Mesenteric fat pad (tissue), 1 donor: ENCODE results near the gene NDRG2. TPM values are rescaled to one million over a fixed set of nuclear protein-coding genes. Genes with fewer than 3 reads are reported as not detected.

Experiments
- DNase-seq: peaks from one replicate; pipeline ENCODE4 v3.0.0-alpha.2; 2020; ENCODE audit warnings: low spot score
- long read RNA-seq: library from polyadenylated mRNA; unstranded; transcript quantifications from one replicate; pipeline ENCODE4 v2.0.0, GENCODE V29; 2020
- total RNA-seq: library from RNA; stranded (reverse); fragmentation: NEBNext Ultra II Directional; extraction: Animal tissue kit (Norgen Biotek cat#: 25700); gene quantifications from one replicate; pipeline ENCODE4 v1.2.1, GENCODE V29; 2021
- donor health status: DM: yes; HTN: yes; CAD: no.

The NDRG2 gene
- total RNA-seq = 120 TPM
- long read RNA-seq, transcript NDRG2-202 (17 exons, 2,122 nt) = minor isoform, 28 of 519 reads
- long read RNA-seq, transcript NDRG2-227 (15 exons, 1,980 nt) = minor isoform, 62 of 519 reads
- long read RNA-seq, transcript NDRG2-209 (17 exons, 2,079 nt) = major isoform, 100 of 519 reads
- long read RNA-seq, transcript NDRG2-208 (16 exons, 2,022 nt) = minor isoform, 36 of 519 reads
- long read RNA-seq, partial matches to known transcripts = 62 of 519 reads
- long read RNA-seq, other reads (novel, unspliced or antisense) = 152 of 519 reads

- no peak for DNase-seq
Measured at GRCh38 chr14:21024585-21025370, at the start of gene NDRG2. Gene NDRG2, minus strand, starts transcription at chr14:21025061. Its CDS starts 1,746 bp downstream, at chr14:21023315.

GRCh38 chr14:21073921-21074320 is 49.1 kb upstream of the NDRG2 start:
- peak; percentile 51 for DNase-seq

- peak; percentile 47 for DNase-seq
Measured at GRCh38 chr14:21072781-21073339, 48.0 kb upstream of the NDRG2 start.

- peak; percentile 49 for DNase-seq
Measured at GRCh38 chr14:21072031-21072473, 47.2 kb upstream of the NDRG2 start.

GRCh38 chr14:21071225-21072030 is 46.6 kb upstream of the NDRG2 start:
- DNase-seq = peak; percentile 92

GRCh38 chr14:21070610-21071224 is 45.9 kb upstream of the NDRG2 start:
- DNase-seq = peak; percentile 88

- DNase-seq = peak; percentile 90
Measured at GRCh38 chr14:21070083-21070609, 45.3 kb upstream of the NDRG2 start, which contains the start of gene ARHGEF40. Gene ARHGEF40, plus strand, starts transcription at chr14:21070304. Its CDS starts 93 bp downstream, at chr14:21070397.

GRCh38 chr14:21069388-21070082 is 44.7 kb upstream of the NDRG2 start:
- peak; percentile 78 for DNase-seq

- DNase-seq = peak; percentile 88
Measured at GRCh38 chr14:21068521-21069387, 43.9 kb upstream of the NDRG2 start.

- no peak for DNase-seq
Measured at GRCh38 chr14:21066882-21067502, 42.1 kb upstream of the NDRG2 start.

GRCh38 chr14:21063479-21063878 is 38.6 kb upstream of the NDRG2 start:
- no peak for DNase-seq

- DNase-seq = no peak
Measured at GRCh38 chr14:21061347-21061668, 36.4 kb upstream of the NDRG2 start.

- DNase-seq = no peak
Measured at GRCh38 chr14:21060614-21061346, 35.9 kb upstream of the NDRG2 start.

GRCh38 chr14:21059842-21060613 is 35.2 kb upstream of the NDRG2 start:
- DNase-seq = no peak

GRCh38 chr14:21058903-21059302 is 34.0 kb upstream of the NDRG2 start:
- DNase-seq = no peak

- DNase-seq = no peak
Measured at GRCh38 chr14:21057803-21058675, 33.2 kb upstream of the NDRG2 start, which contains the start of gene RNASE8. Gene RNASE8, plus strand, starts transcription at chr14:21057822. Its CDS starts 71 bp downstream, at chr14:21057893.
